B cell (primary cell): ENCODE results near the gene IL31RA. TPM values are rescaled to one million over a fixed set of nuclear protein-coding genes. Genes with fewer than 3 reads are reported as not detected.

Source experiments
- ATAC-seq: fragments of 200-7000 bp; cut with Tn5 transposase; one replicate; pipeline ENCODE4 v1.10.0; 2021; ENCODE audit warnings: low read depth, mild to moderate bottlenecking, moderate number of reproducible peaks, moderate library complexity
- CTCF ChIA-PET: fragments of 350-600 bp; sonication (Branson Sonifier 250); formaldehyde crosslinking; loops from one replicate; lab custom pipeline; 2021; ENCODE audit warnings: antibody characterized with exemption, inconsistent platforms; lab: Charles Lee
- POLR2A ChIA-PET: fragments of 350-600 bp; sonication (Branson Sonifier 250); formaldehyde crosslinking; loops from one replicate; lab custom pipeline; 2021; ENCODE audit warnings: antibody characterized with exemption; lab: Charles Lee
- DNase-seq: peaks from one replicate; pipeline ENCODE4 v3.0.0; 2013
- H2AFZ ChIP-seq: 2 replicates; pipeline ENCODE4 v1.6.1; 2012; ENCODE audit warnings: mild to moderate bottlenecking, low read depth, low read length; ENCODE audit not compliant: insufficient read depth, poor library complexity, severe bottlenecking
- H3K27ac ChIP-seq, 2 donors: 1 replicate in 1 of 2; 2 replicates in 1 of 2; pipeline ENCODE4 v1.5.1; 2012 to 2013; ENCODE audit warnings: low read length in 2 of 2, mild to moderate bottlenecking in 2 of 2, moderate library complexity in 1 of 2
- H3K27me3 ChIP-seq, 4 experiments: fragments of 200-600 bp in 1 of 4; sonication (generic) in 1 of 4; replicated peaks in 1 of 4; 1 replicate in 2 of 4; 2 replicates in 2 of 4; pipeline versions ENCODE4 v1.6.1 to v1.7.0; 2013 to 2016; ENCODE audit warnings: low read length in 3 of 4, mild to moderate bottlenecking in 2 of 4, mixed read lengths in 1 of 4, moderate library complexity in 1 of 4; ENCODE audit not compliant: insufficient read depth in 4 of 4, control insufficient read depth in 3 of 4; ENCODE audit errors: control extremely low read depth in 1 of 4
- H3K36me3 ChIP-seq, 2 experiments: replicated peaks in 1 of 2; 1 replicate in 1 of 2; 2 replicates in 1 of 2; pipeline versions ENCODE4 v1.6.1 to v1.7.1; 2013; ENCODE audit warnings: low read length in 1 of 2; ENCODE audit not compliant: insufficient read depth in 2 of 2, control insufficient read depth in 1 of 2; ENCODE audit errors: control extremely low read depth in 1 of 2, extremely low read depth in 1 of 2
- H3K4me1 ChIP-seq, 2 donors: fragments of 200-600 bp in 1 of 2; sonication (generic) in 1 of 2; 1 replicate in 1 of 2; 2 replicates in 1 of 2; pipeline versions ENCODE4 v1.5.1 to v1.6.1; 2013 to 2017; ENCODE audit warnings: low read length in 2 of 2; ENCODE audit not compliant: control insufficient read depth in 2 of 2, insufficient read depth in 2 of 2
- H3K4me2 ChIP-seq: replicated peaks from 2 replicates; pipeline ENCODE3; 2012; ENCODE audit warnings: mild to moderate bottlenecking, low read depth, low read length; ENCODE audit not compliant: poor library complexity, severe bottlenecking
- H3K4me3 ChIP-seq, 5 experiments: fragments of 200-600 bp in 1 of 5; sonication (generic) in 1 of 5; 1 replicate in 3 of 5; 2 replicates in 2 of 5; pipeline versions ENCODE4 v1.5.1 to v1.7.0; 2011 to 2016; ENCODE audit warnings: low read length in 4 of 5, mild to moderate bottlenecking in 4 of 5, low read depth in 2 of 5, control low read depth in 1 of 5, moderate library complexity in 1 of 5; ENCODE audit not compliant: insufficient read depth in 1 of 5; ENCODE audit errors: control extremely low read depth in 1 of 5, extremely low read depth in 1 of 5
- H3K79me2 ChIP-seq: fragments of 200-600 bp; sonication (generic); one replicate; pipeline ENCODE4 v1.6.0; 2016; ENCODE audit warnings: low read length; ENCODE audit not compliant: control insufficient read depth, insufficient read depth
- H3K9ac ChIP-seq: fragments of 200-600 bp; sonication (generic); 2 replicates; pipeline ENCODE4 v1.6.1; 2017; ENCODE audit warnings: mild to moderate bottlenecking, low read length, moderate library complexity
- H3K9me3 ChIP-seq, 3 donors: one replicate each; pipeline versions ENCODE4 v1.6.1 to v1.7.1; 2013; ENCODE audit warnings: low read length in 2 of 3; ENCODE audit not compliant: control insufficient read depth in 2 of 3, insufficient read depth in 1 of 3; ENCODE audit errors: control extremely low read depth in 1 of 3
- H4K20me1 ChIP-seq: 2 replicates; pipeline ENCODE4 v1.6.0; 2012; ENCODE audit warnings: mild to moderate bottlenecking, low read length; ENCODE audit not compliant: insufficient read depth, control insufficient read depth, poor library complexity, severe bottlenecking
- H3K27ac Mint-ChIP-seq: one replicate; pipeline ENCODE4 v1.8.0; 2021; ENCODE audit warnings: mixed read lengths
- H3K27me3 Mint-ChIP-seq: one replicate; pipeline ENCODE4 v1.8.0; 2021; ENCODE audit warnings: mixed read lengths
- H3K4me1 Mint-ChIP-seq: one replicate; pipeline ENCODE4 v1.8.0; 2021; ENCODE audit warnings: mixed read lengths
- H3K4me3 Mint-ChIP-seq: one replicate; pipeline ENCODE4 v1.8.0; 2021; ENCODE audit warnings: mixed read lengths
- H3K9me3 Mint-ChIP-seq: one replicate; pipeline ENCODE4 v1.8.0; 2022; ENCODE audit warnings: mixed read lengths; ENCODE audit not compliant: insufficient read depth
- EZH2 ChIP-seq: IDR thresholded peaks from 2 replicates; pipeline ENCODE4 v1.6.1; 2012; ENCODE audit warnings: borderline replicate concordance, low read depth, mild to moderate bottlenecking, moderate library complexity, low read length; ENCODE audit not compliant: insufficient read depth, poor library complexity, severe bottlenecking
- WGBS: methylation state at CpG from one replicate; pipeline ENCODE4 v1.1.5; 2013; ENCODE audit warnings: missing lambda C conversion rate; ENCODE audit not compliant: insufficient coverage; 5-methylcytosine and 5-hydroxymethylcytosine counted together
- intact Hi-C: fragments of 100-400 bp; cut with micrococcal nuclease; formaldehyde crosslinking; loops from one replicate; pipeline ENCODE4 v1.10.0; 2022
- polyA plus RNA-seq: library from polyadenylated mRNA; depleted of rRNA; stranded (reverse); fragments of >200 nt; gene quantifications from 2 replicates; pipeline ENCODE4 v1.2.3, GENCODE V29; 2012
- total RNA-seq, 2 donors: library from RNA; stranded (reverse); fragments of 120-200 nt in 1 of 2; gene quantifications; 1 replicate in 1 of 2; 2 replicates in 1 of 2; pipeline versions ENCODE4 v1.2.3 to v1.2.4, GENCODE V29; 2013 to 2022
- TF ChIP-seq, protein P1 (sequence below): fragments of 200-600 bp; IDR thresholded peaks from one replicate; pipeline ENCODE4 v1.8.0; 2022; ENCODE audit warnings: antibody characterized with exemption, mild to moderate bottlenecking

The IL31RA gene
- total and polyA plus RNA-seq, 2 donors (not counting 1 experiment from before 2014, with no cell fraction given), result not detected

DNA sequence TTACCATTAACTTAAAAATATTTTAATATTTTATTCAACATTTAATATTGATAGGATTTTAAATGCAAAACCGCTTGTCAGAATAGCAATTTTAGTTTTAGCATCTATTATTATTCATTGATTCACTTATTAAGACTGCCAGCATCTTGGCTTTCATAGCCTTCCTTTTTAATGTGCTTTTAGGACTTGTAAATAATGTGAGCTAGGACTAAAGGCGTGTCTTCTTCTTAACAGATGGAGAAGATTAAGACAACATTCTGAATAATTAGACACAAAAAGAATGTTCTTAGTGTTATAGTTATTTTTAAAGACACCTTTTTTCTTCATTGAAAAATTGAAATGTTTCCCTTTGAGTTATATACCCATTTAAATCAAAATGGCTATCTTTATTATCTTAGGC, 6.9 kb downstream of the IL31RA start:
- no peak for TF ChIP-seq EZH2
- TF ChIP-seq, protein P1, sequence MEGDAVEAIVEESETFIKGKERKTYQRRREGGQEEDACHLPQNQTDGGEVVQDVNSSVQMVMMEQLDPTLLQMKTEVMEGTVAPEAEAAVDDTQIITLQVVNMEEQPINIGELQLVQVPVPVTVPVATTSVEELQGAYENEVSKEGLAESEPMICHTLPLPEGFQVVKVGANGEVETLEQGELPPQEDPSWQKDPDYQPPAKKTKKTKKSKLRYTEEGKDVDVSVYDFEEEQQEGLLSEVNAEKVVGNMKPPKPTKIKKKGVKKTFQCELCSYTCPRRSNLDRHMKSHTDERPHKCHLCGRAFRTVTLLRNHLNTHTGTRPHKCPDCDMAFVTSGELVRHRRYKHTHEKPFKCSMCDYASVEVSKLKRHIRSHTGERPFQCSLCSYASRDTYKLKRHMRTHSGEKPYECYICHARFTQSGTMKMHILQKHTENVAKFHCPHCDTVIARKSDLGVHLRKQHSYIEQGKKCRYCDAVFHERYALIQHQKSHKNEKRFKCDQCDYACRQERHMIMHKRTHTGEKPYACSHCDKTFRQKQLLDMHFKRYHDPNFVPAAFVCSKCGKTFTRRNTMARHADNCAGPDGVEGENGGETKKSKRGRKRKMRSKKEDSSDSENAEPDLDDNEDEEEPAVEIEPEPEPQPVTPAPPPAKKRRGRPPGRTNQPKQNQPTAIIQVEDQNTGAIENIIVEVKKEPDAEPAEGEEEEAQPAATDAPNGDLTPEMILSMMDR, result no peak
- WGBS, result no CpG with 5 or more reads among the region's 2 CpGs
- Mint-ChIP-seq H3K4me3 (no peak overlapping the region), H3K4me1 (no peaks in the 10 kb centered on the region), H3K9me3 (no peaks in the 10 kb centered on the region), H3K27ac (no peak overlapping the region), H3K27me3 (peaks cover 14% of the 10 kb centered on the region)
- Histone ChIP-seq H3K27me3 (no peaks in the 10 kb centered on the region), H2AFZ (no peak overlapping the region), H3K79me2 (no peaks in the 10 kb centered on the region), H3K4me2 (no peak overlapping the region), H3K9me3 (peaks cover 0 to 7% (median 0%) of the 10 kb centered on the region in 3 donors), H3K4me1 (no peaks in the 10 kb centered on the region), H3K27ac (no peak overlapping the region), H3K4me3 (no peak overlapping the region), H3K36me3 (no peaks in the 10 kb centered on the region), H4K20me1 (no peaks in the 10 kb centered on the region), H3K9ac (no peak overlapping the region)
- intact Hi-C loops, result no loop called here
- no peak for DNase-seq
- CTCF ChIA-PET, result no interaction called here
- no peak for ATAC-seq
- POLR2A ChIA-PET, result no interaction called here

GRCh38 chr5:55860288-55860687, 9.1 kb downstream of the IL31RA start:
- no peaks in the 10 kb centered on the region for H3K9me3 Mint-ChIP-seq
- H3K4me1 ChIP-seq, result no peaks in the 10 kb centered on the region
- no peaks in the 10 kb centered on the region for H3K4me1 Mint-ChIP-seq
- H2AFZ ChIP-seq, result no peak overlapping the region
- no peak overlapping the region for H3K27ac Mint-ChIP-seq
- POLR2A ChIA-PET, result no interaction called here
- peaks cover 14% of the 10 kb centered on the region for H3K27me3 Mint-ChIP-seq
- ATAC-seq (no peak), DNase-seq (no peak)
- no peaks in the 10 kb centered on the region for H4K20me1 ChIP-seq
- no peak overlapping the region for H3K4me3 Mint-ChIP-seq
- no peaks in the 10 kb centered on the region for H3K36me3 ChIP-seq
- H3K4me2 ChIP-seq, result no peak overlapping the region
- TF ChIP-seq EZH2, result no peak
- TF ChIP-seq, protein P1, result no peak
- H3K4me3 ChIP-seq, result no peak overlapping the region
- peaks cover 0 to 7% (median 0%) of the 10 kb centered on the region in 3 donors for H3K9me3 ChIP-seq
- H3K27me3 ChIP-seq, result no peaks in the 10 kb centered on the region
- CTCF ChIA-PET, result no interaction called here
- H3K27ac ChIP-seq, result no peak overlapping the region
- H3K9ac ChIP-seq, result no peak overlapping the region
- no CpG with 5 or more reads among the region's 3 CpGs for WGBS
- intact Hi-C loops, result no loop called here
- no peaks in the 10 kb centered on the region for H3K79me2 ChIP-seq
